GM12878 (cell line): ENCODE data around the gene SGTA. TPM values are rescaled to one million over a fixed set of nuclear protein-coding genes. Genes with fewer than 3 reads are reported as not detected.

ENCODE experiments used
- ATAC-seq: fragments of 200-7000 bp; cut with Tn5 transposase; 3 replicates; pipeline ENCODE4 v1.9.1; 2020; ENCODE audit warnings: mild to moderate bottlenecking, moderate library complexity
- BruUV-seq: library from RNA; stranded (reverse); fragments of 400-500 nt; replicated peaks from 2 replicates; lab custom pipeline; 2021; lab: Mats Ljungman, UMichigan
- CTCF ChIA-PET: fragments of 300-600 bp; sonication (Branson Sonifier 250); formaldehyde crosslinking; extraction: SDS; loops from one replicate; lab custom pipeline; 2021; ENCODE audit warnings: inconsistent platforms; lab: Yijun Ruan, JAX
- POLR2A ChIA-PET: fragments of 350-600 bp; formaldehyde crosslinking; extraction: SDS; loops from one replicate; lab custom pipeline; 2021; ENCODE audit warnings: inconsistent platforms; lab: Charles Lee
- RAD21 ChIA-PET: fragments of 300-600 bp; sonication (Branson Sonifier 250); formaldehyde crosslinking; loops from one replicate; lab custom pipeline; 2023; ENCODE audit warnings: antibody characterized with exemption; ENCODE audit not compliant: unreplicated experiment; lab: Charles Lee
- SMC1A ChIA-PET: fragments of 300-600 bp; sonication (Branson Sonifier 250); formaldehyde crosslinking; loops from one replicate; lab custom pipeline; 2023; ENCODE audit not compliant: unreplicated experiment, uncharacterized antibody; lab: Charles Lee
- DNase-seq: peaks from one replicate; pipeline ENCODE4 v3.0.0-alpha.2; 2011; ENCODE audit warnings: low read depth, low spot score
- FAIRE-seq: peaks from 3 replicates; lab custom pipeline; 2011; peaks lifted over from hg19 to GRCh38; lab: Jason Lieb, UNC
- H2AFZ ChIP-seq: 2 replicates; pipeline ENCODE4 v1.6.0; 2011; ENCODE audit warnings: low read depth, low read length, control low read depth; ENCODE audit not compliant: control insufficient read depth
- H3K27ac ChIP-seq: 2 replicates; pipeline ENCODE4 v1.5.1; 2011; ENCODE audit warnings: control low read depth; ENCODE audit not compliant: control insufficient read depth, insufficient read depth
- H3K27me3 ChIP-seq, 2 experiments: replicated peaks in 1 of 2; 2 replicates each; pipeline versions ENCODE4 v1.6.0 to v1.6.1; 2011; ENCODE audit warnings: low read length in 1 of 2; ENCODE audit not compliant: control insufficient read depth in 2 of 2, insufficient read depth in 2 of 2
- H3K36me3 ChIP-seq, 2 experiments: 2 replicates each; pipeline ENCODE4 v1.5.1; 2011; ENCODE audit warnings: low read length in 1 of 2; ENCODE audit not compliant: control insufficient read depth in 2 of 2, insufficient read depth in 2 of 2
- H3K4me1 ChIP-seq: 2 replicates; pipeline ENCODE4 v1.6.1; 2011; ENCODE audit warnings: mild to moderate bottlenecking, low read length, moderate library complexity, mixed read lengths; ENCODE audit not compliant: control insufficient read depth, insufficient read depth
- H3K4me2 ChIP-seq: 2 replicates; pipeline ENCODE4 v1.6.0; 2011; ENCODE audit warnings: control low read depth; ENCODE audit not compliant: control insufficient read depth, insufficient read depth
- H3K4me3 ChIP-seq: fragments of 200-600 bp; sonication (generic); 2 replicates; pipeline ENCODE4 v1.5.1; 2016
- H3K79me2 ChIP-seq: 2 replicates; pipeline ENCODE4 v1.6.0; 2011; ENCODE audit warnings: low read length; ENCODE audit not compliant: control insufficient read depth, insufficient read depth
- H3K9ac ChIP-seq: 2 replicates; pipeline ENCODE4 v1.8.0; 2011; ENCODE audit warnings: low read length, control low read depth, mixed read lengths; ENCODE audit not compliant: control insufficient read depth, insufficient read depth
- H3K9me3 ChIP-seq: replicated peaks from 3 replicates; pipeline ENCODE4 v1.5.1; 2011; ENCODE audit warnings: mild to moderate bottlenecking, low read length; ENCODE audit not compliant: control insufficient read depth, insufficient read depth
- H4K20me1 ChIP-seq: 2 replicates; pipeline ENCODE4 v1.6.0; 2011; ENCODE audit not compliant: control insufficient read depth, insufficient read depth
- ASH2L ChIP-seq: fragments of 300-600, 200-600 bp; sonication (generic); IDR thresholded peaks from 2 replicates; pipeline ENCODE4 v1.6.1; 2017; ENCODE audit warnings: low read depth, mild to moderate bottlenecking, borderline replicate concordance
- BCLAF1 ChIP-seq: fragments of 450-650 bp; IDR thresholded peaks from 2 replicates; pipeline ENCODE4 v1.6.1; 2017; ENCODE audit warnings: antibody characterized with exemption, mild to moderate bottlenecking, moderate library complexity
- BHLHE40 ChIP-seq, 2 experiments: fragments of 450-650 bp in 1 of 2; IDR thresholded peaks; 2 replicates each; pipeline ENCODE4 v1.6.1; 2011 to 2017; ENCODE audit warnings: low read depth in 2 of 2, borderline replicate concordance in 1 of 2, improper control_type of control experiment in 1 of 2, low read length in 1 of 2, mild to moderate bottlenecking in 1 of 2
- BMI1 ChIP-seq: fragments of 450-650 bp; IDR thresholded peaks from 2 replicates; pipeline ENCODE4 v1.6.1; 2016; ENCODE audit warnings: mild to moderate bottlenecking, moderate library complexity, borderline replicate concordance
- FOXM1 ChIP-seq: IDR thresholded peaks from 2 replicates; pipeline ENCODE4 v1.6.1; 2012; ENCODE audit warnings: low read depth, mild to moderate bottlenecking, inconsistent platforms, low read length, moderate library complexity
- HDAC6 ChIP-seq: fragments of 200-600 bp; sonication (generic); IDR thresholded peaks from one replicate; pipeline ENCODE4 v1.8.0; 2017; ENCODE audit warnings: antibody characterized with exemption; ENCODE audit not compliant: unreplicated experiment
- POLR2A ChIP-seq: IDR thresholded peaks from 2 replicates; pipeline ENCODE4 v1.6.1; 2011; ENCODE audit warnings: low read depth, mild to moderate bottlenecking, low read length
- STAT1 ChIP-seq: fragments of 450-650 bp; conservative IDR thresholded peaks from 2 replicates; pipeline ENCODE4 v1.6.1; 2014; ENCODE audit warnings: antibody characterized with exemption, mild to moderate bottlenecking
- ZNF687 ChIP-seq: fragments of 450-650 bp; IDR thresholded peaks from 2 replicates; pipeline ENCODE4 v1.6.1; 2017; ENCODE audit warnings: mild to moderate bottlenecking, moderate library complexity
- WGBS: methylation state at CpG from one replicate; pipeline ENCODE4 v1.1.6; 2016; ENCODE audit warnings: low lambda C conversion rate; ENCODE audit not compliant: insufficient replicate concordance, insufficient coverage; ENCODE audit errors: missing lambda C conversion rate; 5-methylcytosine and 5-hydroxymethylcytosine counted together
- in situ Hi-C: fragments of 300-500 bp; cut with MboI; formaldehyde crosslinking; loops from 9 replicates; pipeline ENCODE4 v1.14.3; 2018; ENCODE audit warnings: mixed read lengths
- intact Hi-C: fragments of 100-400 bp; cut with micrococcal nuclease; formaldehyde crosslinking; loops from one replicate; pipeline ENCODE4 v1.14.2; 2022; ENCODE audit not compliant: unreplicated experiment
- polyA plus RNA-seq, 11 experiments: library from polyadenylated mRNA; depleted of rRNA in 4 of 11; unstranded in 6 of 11; stranded (reverse) in 5 of 11; fragments of >200 nt; fragmentation: Nextera tagmentation in 4 of 11; fragmentation: Illumina TruSeq in 1 of 11; extraction: Ambion mirVana in 4 of 11; extraction: Trizol in 1 of 11; gene quantifications; 1 replicate in 1 of 11; 2 replicates in 10 of 11; pipeline versions ENCODE4 v1.2.1 to v1.2.3, GENCODE V29; 2011 to 2016; ENCODE audit warnings: inconsistent platforms in 2 of 11, missing spikeins in 2 of 11, low read depth in 1 of 11
- total RNA-seq, 4 experiments: library from RNA; depleted of rRNA in 3 of 4; stranded (reverse); fragments of >200 nt in 3 of 4; fragmentation: Illumina TruSeq in 1 of 4; extraction: Trizol in 1 of 4; gene quantifications; 2 replicates each; pipeline versions ENCODE4 v1.2.1 to v1.2.3, GENCODE V29; 2013 to 2021

SGTA gene
- total and polyA plus RNA-seq, 10 of the 15 experiments (the other 5 are each of a cell fraction or from before 2014, with no cell fraction given), result 2.0 to 102 (median 48.2) TPM

GRCh38 chr19:2795827-2796658 lies 13.0 kb upstream of the SGTA start:
- Histone ChIP-seq H3K9me3 (no peaks in the 10 kb centered on the region), H4K20me1 (no peaks in the 10 kb centered on the region), H3K4me1 (no peaks in the 10 kb centered on the region), H3K36me3 (peaks cover 19 to 23% of the 10 kb centered on the region in 2 experiments), H3K4me3 (no peak overlapping the region), H3K79me2 (peaks cover 5% of the 10 kb centered on the region), H3K27ac (no peak overlapping the region), H3K9ac (no peak overlapping the region), H3K27me3 (no peaks in the 10 kb centered on the region), H3K4me2 (no peak overlapping the region), H2AFZ (no peak overlapping the region)
- in situ Hi-C loops, result no loop called here
- intact Hi-C loops, result no loop called here
- ChIA-PET POLR2A (no interaction called here), RAD21 (no interaction called here), CTCF (no interaction called here), SMC1A (no interaction called here)
- BruUV-seq, result no TSS peak
- FAIRE-seq (no peak), DNase-seq (no peak), ATAC-seq (no peak)
- TF ChIP-seq FOXM1 (no peak), POLR2A (0 out of 2 replicates have a peak, but pooled peaks have one; percentile 22)
- 91% methylated on average over 26 of the region's 27 CpGs for WGBS

GRCh38 chr19:2793577-2793976 lies 10.5 kb upstream of the SGTA start:
- ChIA-PET POLR2A (interaction anchor here (0.6 kb wide), 1 partner anchor 315 kb away, joined by 4 read pairs; no protein-coding TSS in a partner anchor), SMC1A (interaction anchor here (0.7 kb wide), 1 partner anchor 11 kb away, joined by 3 read pairs; no protein-coding TSS in a partner anchor), CTCF (no interaction called here), RAD21 (no interaction called here)
- Histone ChIP-seq H3K27me3 (no peaks in the 10 kb centered on the region), H3K4me2 (no peak overlapping the region), H3K9me3 (no peaks in the 10 kb centered on the region), H2AFZ (no peak overlapping the region), H3K9ac (no peak overlapping the region), H3K79me2 (peaks cover 26% of the 10 kb centered on the region), H3K4me1 (peaks cover 17% of the 10 kb centered on the region), H4K20me1 (no peaks in the 10 kb centered on the region), H3K36me3 (peaks cover 16 to 19% of the 10 kb centered on the region in 2 experiments; a peak in 3 of 4 replicates), H3K27ac (no peak overlapping the region), H3K4me3 (no peak overlapping the region)
- WGBS, result 96% methylated on average over 12 of the region's 12 CpGs
- FAIRE-seq, result no peak
- no peak for DNase-seq
- intact Hi-C loops (no loop called here), in situ Hi-C loops (no loop called here)
- no TSS peak for BruUV-seq
- ATAC-seq, result no peak
- TF ChIP-seq BMI1 (no peak), BCLAF1 (no peak), ZNF687 (no peak), HDAC6 (no peak), BHLHE40 (IDR thresholded peaks at IDR 0.05; ENCODE audit: borderline replicate concordance in 1 of 2, low read depth in 2 of 2, low read length in 1 of 2) (no peak), ASH2L (no peak), STAT1 (no peak)
